GM12878 (cell line): ENCODE results near the gene SEC16A. TPM values are rescaled to one million over a fixed set of nuclear protein-coding genes. Genes with fewer than 3 reads are reported as not detected.
A peak's percentile ranks its signal among the peaks of the same experiment; 100 is the strongest.

Experiments used
- CREM ChIP-seq: IDR thresholded peaks from 2 replicates; pipeline ENCODE4 v1.6.1; 2014; ENCODE audit warnings: antibody characterized with exemption, low read depth
- CUX1 ChIP-seq: IDR thresholded peaks from 2 replicates; pipeline ENCODE4 v1.6.1; 2012; ENCODE audit warnings: improper control_type of control experiment, low read depth, low read length; ENCODE audit not compliant: insufficient replicate concordance
- EZH2 ChIP-seq: IDR thresholded peaks from 2 replicates; pipeline ENCODE4 v1.6.1; 2012; ENCODE audit warnings: low read depth, mild to moderate bottlenecking, control low read depth, inconsistent platforms, low read length, borderline replicate concordance; ENCODE audit not compliant: control insufficient read depth
- IKZF1 ChIP-seq: fragments of 450-650 bp; conservative IDR thresholded peaks from 2 replicates; pipeline ENCODE4 v1.6.1; 2017; ENCODE audit warnings: antibody characterized with exemption, mild to moderate bottlenecking
- MXI1 ChIP-seq: fragments of 150-350 bp; IDR thresholded peaks from 2 replicates; pipeline ENCODE4 v1.6.1; 2011; ENCODE audit warnings: low read depth, mild to moderate bottlenecking, inconsistent platforms, low read length, improper control_type of control experiment
- NBN ChIP-seq: fragments of 450-650 bp; IDR thresholded peaks from 2 replicates; pipeline ENCODE4 v1.6.1; 2016
- NRF1 ChIP-seq: conservative IDR thresholded peaks from 2 replicates; pipeline ENCODE4 v1.6.1; 2011; ENCODE audit warnings: mild to moderate bottlenecking, low read depth, low read length, improper control_type of control experiment
- PRDM15 ChIP-seq: fragments of 450-650 bp; formaldehyde crosslinking; IDR thresholded peaks from 2 replicates; pipeline ENCODE4 v1.4.0; 2020; ENCODE audit warnings: mild to moderate bottlenecking, moderate library complexity
- RBBP5 ChIP-seq: fragments of 200-600 bp; sonication (generic); conservative IDR thresholded peaks from 2 replicates; pipeline ENCODE4 v1.6.1; 2016
- SMC3 ChIP-seq: IDR thresholded peaks from 2 replicates; pipeline ENCODE4 v1.6.1; 2011; ENCODE audit warnings: low read length, improper control_type of control experiment, borderline replicate concordance
- SREBF1 ChIP-seq: IDR thresholded peaks from 2 replicates; pipeline ENCODE4 v1.6.1; 2012; ENCODE audit warnings: mild to moderate bottlenecking, low read length
- SRF ChIP-seq, 2 experiments: IDR thresholded peaks; 2 replicates each; pipeline ENCODE4 v1.6.1; 2011; ENCODE audit warnings: low read depth in 2 of 2, low read length in 2 of 2, mild to moderate bottlenecking in 1 of 2, moderate library complexity in 1 of 2
- STAT3 ChIP-seq: IDR thresholded peaks from 2 replicates; pipeline ENCODE4 v1.6.1; 2011; ENCODE audit warnings: low read depth, low read length, improper control_type of control experiment
- TBL1XR1 ChIP-seq: IDR thresholded peaks from 2 replicates; pipeline ENCODE4 v1.6.1; 2012; ENCODE audit warnings: low read depth, low read length, improper control_type of control experiment
- ZNF24 ChIP-seq: fragments of 450-650 bp; IDR thresholded peaks from 2 replicates; pipeline ENCODE4 v1.6.1; 2017; ENCODE audit warnings: antibody characterized with exemption, mild to moderate bottlenecking
- ZNF592 ChIP-seq: fragments of 450-650 bp; IDR thresholded peaks from 2 replicates; pipeline ENCODE4 v1.6.1; 2017; ENCODE audit warnings: mild to moderate bottlenecking, moderate library complexity
- polyA plus RNA-seq, 11 experiments: library from polyadenylated mRNA; depleted of rRNA in 4 of 11; unstranded in 6 of 11; stranded (reverse) in 5 of 11; fragments of >200 nt; fragmentation: Nextera tagmentation in 4 of 11; fragmentation: Illumina TruSeq in 1 of 11; extraction: Ambion mirVana in 4 of 11; extraction: Trizol in 1 of 11; gene quantifications; 1 replicate in 1 of 11; 2 replicates in 10 of 11; pipeline versions ENCODE4 v1.2.1 to v1.2.3, GENCODE V29; 2011 to 2016; ENCODE audit warnings: inconsistent platforms in 2 of 11, missing spikeins in 2 of 11, low read depth in 1 of 11
- total RNA-seq, 4 experiments: library from RNA; depleted of rRNA in 3 of 4; stranded (reverse); fragments of >200 nt in 3 of 4; fragmentation: Illumina TruSeq in 1 of 4; extraction: Trizol in 1 of 4; gene quantifications; 2 replicates each; pipeline versions ENCODE4 v1.2.1 to v1.2.3, GENCODE V29; 2013 to 2021

SEC16A gene
- total and polyA plus RNA-seq, 10 of the 15 experiments (the other 5 are each of a cell fraction or from before 2014, with no cell fraction given), result 9.9 to 59.1 (median 21.7) TPM

- TF ChIP-seq PRDM15 (CRISPR knock-in tag) (no peak), NRF1 (no peak), TBL1XR1 (no peak), SMC3 (no peak), CREM (no peak), NBN (no peak), MXI1 (peak; percentile 90), SREBF1 (no peak), STAT3 (no peak), RBBP5 (no peak), ZNF24 (no peak), CUX1 (no peak), IKZF1 (peak; percentile 42; the same call in 1 of the 2 replicates), ZNF592 (no peak), EZH2 (no peak), SRF (IDR thresholded peaks at IDR 0.05; ENCODE audit: low read depth in 2 of 2, low read length in 2 of 2) (no peak)
Observed at GRCh38 chr9:136409557-136410455, 73.0 kb downstream of the SEC16A start (continued).
